ENCODE measurements around the gene RNF207.

The RNF207 gene

GRCh38 chr1:6258675-6259074, 52.8 kb downstream of the RNF207 start:
- no peaks in the 10 kb centered on the region for H3K79me2 ChIP-seq (ENCODE audit: insufficient read depth, low read length)
- no peaks in the 10 kb centered on the region for H3K9me3 ChIP-seq (ENCODE audit: insufficient read depth, low read depth, low read length)
- no peak overlapping the region for H2AFZ ChIP-seq (ENCODE audit: low read length)
- H3F3A ChIP-seq (ENCODE audit: low read depth): no peaks in the 10 kb centered on the region
- no peaks in the 10 kb centered on the region for H3K36me3 ChIP-seq (ENCODE audit: insufficient read depth, low read length)
- H3K9me2 ChIP-seq (replicated peaks; ENCODE audit: low read depth, low read length): no peaks in the 10 kb centered on the region
- H3K4me3 ChIP-seq (ENCODE audit: low read length, poor library complexity, severe bottlenecking): no peak overlapping the region
- H3K4me2 ChIP-seq (ENCODE audit: low read depth, low read length, poor library complexity, severe bottlenecking): no peak overlapping the region
- H3K4me1 ChIP-seq (ENCODE audit: insufficient read depth, low read length, poor library complexity, severe bottlenecking): peaks cover 3% of the 10 kb centered on the region
- no peak overlapping the region for H3K9ac ChIP-seq (ENCODE audit: low read depth, low read length, poor library complexity, severe bottlenecking)
- no peaks in the 10 kb centered on the region for H4K20me1 ChIP-seq (ENCODE audit: insufficient read depth, low read length, poor library complexity, severe bottlenecking)
- no peaks in the 10 kb centered on the region for H3K27me3 ChIP-seq (ENCODE audit: insufficient read depth, low read length, poor library complexity, severe bottlenecking)
- TF ChIP-seq EZH2phosphoT487 (IDR thresholded peaks at IDR 0.05; ENCODE audit: borderline replicate concordance) (no peak), CTCF (conservative IDR thresholded peaks at IDR 0.05; ENCODE audit: low read length) (no peak)

GRCh38 chr1:6259491-6260362, 53.8 kb downstream of the RNF207 start:
- Histone ChIP-seq H3K36me3 (ENCODE audit: insufficient read depth, low read length) (peaks cover 4% of the 10 kb centered on the region; the same call in 1 of the 2 replicates), H3K9ac (ENCODE audit: low read depth, low read length, poor library complexity, severe bottlenecking) (no peak overlapping the region), H3K9me3 (ENCODE audit: insufficient read depth, low read depth, low read length) (no peaks in the 10 kb centered on the region), H3K9me2 (replicated peaks; ENCODE audit: low read depth, low read length) (no peaks in the 10 kb centered on the region), H3K27me3 (ENCODE audit: insufficient read depth, low read length, poor library complexity, severe bottlenecking) (no peaks in the 10 kb centered on the region), H2AFZ (ENCODE audit: low read length) (no peak overlapping the region), H3K79me2 (ENCODE audit: insufficient read depth, low read length) (no peaks in the 10 kb centered on the region), H3K4me2 (ENCODE audit: low read depth, low read length, poor library complexity, severe bottlenecking) (no peak overlapping the region), H3K4me3 (ENCODE audit: low read length, poor library complexity, severe bottlenecking) (peak overlapping the region; percentile 34), H3F3A (ENCODE audit: low read depth) (no peaks in the 10 kb centered on the region), H3K4me1 (ENCODE audit: insufficient read depth, low read length, poor library complexity, severe bottlenecking) (peaks cover 3% of the 10 kb centered on the region), H4K20me1 (ENCODE audit: insufficient read depth, low read length, poor library complexity, severe bottlenecking) (no peaks in the 10 kb centered on the region)
- TF ChIP-seq CTCF (conservative IDR thresholded peaks at IDR 0.05; ENCODE audit: low read length) (no peak), EZH2phosphoT487 (IDR thresholded peaks at IDR 0.05; ENCODE audit: borderline replicate concordance) (no peak)

GRCh38 chr1:6260433-6260934, 54.6 kb downstream of the RNF207 start:
- no peak overlapping the region for H3K9ac ChIP-seq (ENCODE audit: low read depth, low read length, poor library complexity, severe bottlenecking)
- TF ChIP-seq CTCF (conservative IDR thresholded peaks at IDR 0.05; ENCODE audit: low read length): no peak
- TF ChIP-seq EZH2phosphoT487 (IDR thresholded peaks at IDR 0.05; ENCODE audit: borderline replicate concordance): no peak
- H3K4me3 ChIP-seq (ENCODE audit: low read length, poor library complexity, severe bottlenecking): peak overlapping the region; percentile 61
- no peak overlapping the region for H2AFZ ChIP-seq (ENCODE audit: low read length)
- H3K79me2 ChIP-seq (ENCODE audit: insufficient read depth, low read length): no peaks in the 10 kb centered on the region
- H3F3A ChIP-seq (ENCODE audit: low read depth): no peaks in the 10 kb centered on the region
- H3K4me2 ChIP-seq (ENCODE audit: low read depth, low read length, poor library complexity, severe bottlenecking): peak overlapping the region; percentile 63
- H3K9me3 ChIP-seq (ENCODE audit: insufficient read depth, low read depth, low read length): no peaks in the 10 kb centered on the region
- no peaks in the 10 kb centered on the region for H3K27me3 ChIP-seq (ENCODE audit: insufficient read depth, low read length, poor library complexity, severe bottlenecking)
- H3K4me1 ChIP-seq (ENCODE audit: insufficient read depth, low read length, poor library complexity, severe bottlenecking): peaks cover 3% of the 10 kb centered on the region
- no peaks in the 10 kb centered on the region for H3K9me2 ChIP-seq (replicated peaks; ENCODE audit: low read depth, low read length)
- no peaks in the 10 kb centered on the region for H4K20me1 ChIP-seq (ENCODE audit: insufficient read depth, low read length, poor library complexity, severe bottlenecking)
- peaks cover 4% of the 10 kb centered on the region; the same call in 1 of the 2 replicates for H3K36me3 ChIP-seq (ENCODE audit: insufficient read depth, low read length)

All from Loucy (cell line).